WERI-Rb-1 (cell line): Measurements from ENCODE around the gene MTM1.

Experiments used
- DNase-seq: peaks from one replicate; pipeline ENCODE4 v3.0.0-alpha.2; 2020
- H3K27ac ChIP-seq: fragments of 250-450 bp; sonication (Bioruptor Pico); 2 replicates; pipeline ENCODE4 v1.5.1; 2020; ENCODE audit warnings: mild to moderate bottlenecking, moderate library complexity
- H3K27me3 ChIP-seq: fragments of 250-450 bp; sonication (Bioruptor Pico); 2 replicates; pipeline ENCODE4 v1.5.1; 2021; ENCODE audit warnings: mild to moderate bottlenecking, low read depth, moderate library complexity; ENCODE audit not compliant: insufficient read depth, severe bottlenecking
- H3K36me3 ChIP-seq: fragments of 250-450 bp; sonication (Bioruptor Pico); 2 replicates; pipeline ENCODE4 v1.5.1; 2020; ENCODE audit warnings: mild to moderate bottlenecking, moderate library complexity
- H3K4me3 ChIP-seq: 2 replicates; pipeline ENCODE4 v1.5.1; 2011; ENCODE audit warnings: low read depth, mild to moderate bottlenecking, control low read depth, low read length
- H3K9me3 ChIP-seq: fragments of 250-450 bp; sonication (Bioruptor Pico); 2 replicates; pipeline ENCODE4 v1.5.1; 2021; ENCODE audit warnings: mild to moderate bottlenecking, moderate library complexity; ENCODE audit not compliant: severe bottlenecking
- CTCF ChIP-seq: IDR thresholded peaks from 2 replicates; pipeline ENCODE4 v1.5.1; 2011; ENCODE audit warnings: low read depth, mild to moderate bottlenecking, control low read depth, inconsistent platforms, low read length

Gene MTM1

GRCh38 chrX:150683536-150684146 is 115.2 kb downstream of the MTM1 start:
- H3K9me3 ChIP-seq, result no peaks in the 10 kb centered on the region
- H3K36me3 ChIP-seq, result no peaks in the 10 kb centered on the region
- peak; percentile 20 for DNase-seq
- peak; percentile 61 for TF ChIP-seq CTCF
- H3K27me3 ChIP-seq, result peaks cover 9% of the 10 kb centered on the region
- no peak overlapping the region for H3K27ac ChIP-seq
- H3K4me3 ChIP-seq, result no peak overlapping the region

GRCh38 chrX:150688911-150689451 is 120.6 kb downstream of the MTM1 start:
- DNase-seq, result no peak
- Histone ChIP-seq H3K9me3 (no peaks in the 10 kb centered on the region), H3K36me3 (no peaks in the 10 kb centered on the region), H3K27me3 (peaks cover 8% of the 10 kb centered on the region), H3K27ac (no peak overlapping the region), H3K4me3 (no peak overlapping the region)
- TF ChIP-seq CTCF, result no peak

- no peaks in the 10 kb centered on the region for H3K9me3 ChIP-seq
- no peak overlapping the region for H3K4me3 ChIP-seq
- H3K27ac ChIP-seq, result no peak overlapping the region
- no peak for TF ChIP-seq CTCF
- H3K27me3 ChIP-seq, result peaks cover 11% of the 10 kb centered on the region
- no peak for DNase-seq
- peaks cover 9% of the 10 kb centered on the region for H3K36me3 ChIP-seq
Observed at GRCh38 chrX:150690126-150690525, 121.7 kb downstream of the MTM1 start.

- no peaks in the 10 kb centered on the region for H3K9me3 ChIP-seq
- TF ChIP-seq CTCF, result no peak
- DNase-seq, result peak; percentile 33
- peak overlapping the region; percentile 89 for H3K27ac ChIP-seq
- H3K4me3 ChIP-seq, result peak overlapping the region; percentile 66
- peaks cover 12% of the 10 kb centered on the region for H3K27me3 ChIP-seq
- peaks cover 19% of the 10 kb centered on the region for H3K36me3 ChIP-seq
Observed at GRCh38 chrX:150692296-150692695, 123.9 kb downstream of the MTM1 start.

GRCh38 chrX:150692831-150693724 is 124.7 kb downstream of the MTM1 start, which contains the start of gene MTMR1:
MTMR1 (plus strand) TSS chrX:150693396; CDS start chrX:150693531, 135 bp downstream.
- Histone ChIP-seq H3K36me3 (peaks cover 26% of the 10 kb centered on the region), H3K27ac (peak within 1 kb of the TSS; percentile 89), H3K4me3 (peak within 1 kb of the TSS; percentile 66), H3K9me3 (no peaks in the 10 kb centered on the region), H3K27me3 (peaks cover 12% of the 10 kb centered on the region)
- no peak for TF ChIP-seq CTCF
- peak; percentile 63 for DNase-seq
